ENCODE measurements around the gene NFIA.

Gene NFIA

DNA sequence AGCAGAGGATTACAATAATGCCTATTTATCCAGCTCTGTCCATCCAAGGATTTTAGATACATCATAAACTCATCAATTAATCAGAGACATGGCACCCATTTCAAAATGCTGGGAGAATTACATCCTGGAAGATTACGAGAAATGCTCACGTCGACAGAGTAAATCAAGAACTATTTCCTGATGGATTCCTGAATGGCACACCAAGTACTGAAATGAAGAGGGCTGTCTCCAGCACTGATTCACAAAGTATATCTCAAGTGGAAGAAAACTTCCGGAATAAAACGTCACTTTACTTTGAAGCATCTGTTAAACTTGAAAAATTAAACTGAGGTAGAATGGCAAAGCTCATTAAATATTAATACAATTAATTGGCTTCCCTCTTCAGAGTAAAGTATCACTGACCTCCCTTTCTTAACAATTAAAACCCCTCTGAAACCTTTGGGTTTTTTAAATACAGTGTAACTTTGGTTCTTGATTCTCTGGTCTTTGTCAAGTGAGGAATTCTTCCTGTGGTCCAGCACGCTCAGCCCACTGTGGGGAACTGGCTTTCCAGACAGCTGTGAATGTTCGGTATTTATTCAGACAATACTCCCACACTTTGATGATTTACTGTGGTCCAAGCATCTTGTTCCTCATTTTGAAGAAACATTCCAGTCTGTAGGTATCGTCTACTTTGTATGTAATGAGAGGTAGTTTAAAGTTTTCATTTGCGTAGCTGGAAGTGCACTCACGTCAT is 288.0 kb downstream of the NFIA start:
- no peak overlapping the region for H3K27ac ChIP-seq (ENCODE audit: low read depth, low read length)
- no peaks in the 10 kb centered on the region for H3K4me1 ChIP-seq (ENCODE audit: control insufficient read depth, insufficient read depth, low read length)
- no peaks in the 10 kb centered on the region for H3K36me3 ChIP-seq (ENCODE audit: control insufficient read depth, insufficient read depth, low read length)
- no peak overlapping the region for H3K9ac ChIP-seq (ENCODE audit: low read depth, low read length)
- H3K27me3 ChIP-seq (ENCODE audit: control insufficient read depth, insufficient read depth, low read length): no peaks in the 10 kb centered on the region
- no peak overlapping the region for H3K4me3 ChIP-seq (ENCODE audit: low read depth, low read length)
- no peaks in the 10 kb centered on the region for H3K9me3 ChIP-seq (ENCODE audit: control insufficient read depth, insufficient read depth, low read length)

DNA sequence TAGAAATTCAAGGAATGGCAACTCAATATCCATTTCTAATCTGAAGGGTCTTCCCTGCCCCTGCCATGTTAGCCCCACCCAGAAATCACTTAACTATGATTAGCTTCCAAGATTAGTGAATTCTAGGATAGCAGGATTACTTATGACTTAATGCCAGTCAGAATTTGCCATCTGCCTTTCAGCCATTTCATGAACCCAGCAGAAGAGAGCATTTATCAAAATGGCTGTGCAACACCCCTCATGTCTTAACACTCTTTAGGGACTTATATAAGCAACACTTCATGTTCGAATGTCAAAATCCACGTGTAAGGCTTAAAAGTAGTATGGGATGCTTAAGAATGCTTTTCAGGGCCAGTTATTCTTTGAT is 288.5 kb downstream of the NFIA start:
- H3K27me3 ChIP-seq (ENCODE audit: control insufficient read depth, insufficient read depth, low read length): no peaks in the 10 kb centered on the region
- no peaks in the 10 kb centered on the region for H3K36me3 ChIP-seq (ENCODE audit: control insufficient read depth, insufficient read depth, low read length)
- no peaks in the 10 kb centered on the region for H3K9me3 ChIP-seq (ENCODE audit: control insufficient read depth, insufficient read depth, low read length)
- no peak overlapping the region for H3K9ac ChIP-seq (ENCODE audit: low read depth, low read length)
- no peaks in the 10 kb centered on the region for H3K4me1 ChIP-seq (ENCODE audit: control insufficient read depth, insufficient read depth, low read length)
- H3K4me3 ChIP-seq (ENCODE audit: low read depth, low read length): no peak overlapping the region
- no peak overlapping the region for H3K27ac ChIP-seq (ENCODE audit: low read depth, low read length)

DNA sequence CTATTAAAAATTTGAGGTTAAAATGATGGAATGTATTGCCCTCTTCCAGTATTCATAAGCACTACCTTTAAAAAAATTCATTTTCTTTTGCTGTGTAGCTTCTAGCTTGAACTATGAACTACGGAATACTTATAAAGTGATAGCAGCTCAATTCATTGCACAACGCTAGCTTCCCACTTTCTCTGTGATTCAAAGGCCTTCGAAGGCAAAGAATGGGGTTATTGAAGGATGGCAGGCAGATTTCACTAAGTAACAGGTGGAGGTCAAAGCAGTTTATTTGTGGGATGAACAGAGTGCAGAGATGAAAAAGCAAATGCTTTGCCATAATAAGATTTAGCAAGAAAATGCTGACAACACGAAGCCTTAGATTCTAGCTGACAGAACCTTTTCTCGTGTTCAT is 290.6 kb downstream of the NFIA start:
- H3K9ac ChIP-seq (ENCODE audit: low read depth, low read length): no peak overlapping the region
- H3K9me3 ChIP-seq (ENCODE audit: control insufficient read depth, insufficient read depth, low read length): no peaks in the 10 kb centered on the region
- no peak overlapping the region for H3K27ac ChIP-seq (ENCODE audit: low read depth, low read length)
- H3K4me1 ChIP-seq (ENCODE audit: control insufficient read depth, insufficient read depth, low read length): no peaks in the 10 kb centered on the region
- H3K27me3 ChIP-seq (ENCODE audit: control insufficient read depth, insufficient read depth, low read length): no peaks in the 10 kb centered on the region
- no peak overlapping the region for H3K4me3 ChIP-seq (ENCODE audit: low read depth, low read length)
- H3K36me3 ChIP-seq (ENCODE audit: control insufficient read depth, insufficient read depth, low read length): no peaks in the 10 kb centered on the region

GRCh38 chr1:61374156-61374555 is 291.8 kb downstream of the NFIA start:
- H3K27ac ChIP-seq (ENCODE audit: low read depth, low read length): no peak overlapping the region
- H3K36me3 ChIP-seq (ENCODE audit: control insufficient read depth, insufficient read depth, low read length): no peaks in the 10 kb centered on the region
- no peak overlapping the region for H3K9ac ChIP-seq (ENCODE audit: low read depth, low read length)
- H3K9me3 ChIP-seq (ENCODE audit: control insufficient read depth, insufficient read depth, low read length): no peaks in the 10 kb centered on the region
- H3K4me1 ChIP-seq (ENCODE audit: control insufficient read depth, insufficient read depth, low read length): no peaks in the 10 kb centered on the region
- no peak overlapping the region for H3K4me3 ChIP-seq (ENCODE audit: low read depth, low read length)
- no peaks in the 10 kb centered on the region for H3K27me3 ChIP-seq (ENCODE audit: control insufficient read depth, insufficient read depth, low read length)

DNA sequence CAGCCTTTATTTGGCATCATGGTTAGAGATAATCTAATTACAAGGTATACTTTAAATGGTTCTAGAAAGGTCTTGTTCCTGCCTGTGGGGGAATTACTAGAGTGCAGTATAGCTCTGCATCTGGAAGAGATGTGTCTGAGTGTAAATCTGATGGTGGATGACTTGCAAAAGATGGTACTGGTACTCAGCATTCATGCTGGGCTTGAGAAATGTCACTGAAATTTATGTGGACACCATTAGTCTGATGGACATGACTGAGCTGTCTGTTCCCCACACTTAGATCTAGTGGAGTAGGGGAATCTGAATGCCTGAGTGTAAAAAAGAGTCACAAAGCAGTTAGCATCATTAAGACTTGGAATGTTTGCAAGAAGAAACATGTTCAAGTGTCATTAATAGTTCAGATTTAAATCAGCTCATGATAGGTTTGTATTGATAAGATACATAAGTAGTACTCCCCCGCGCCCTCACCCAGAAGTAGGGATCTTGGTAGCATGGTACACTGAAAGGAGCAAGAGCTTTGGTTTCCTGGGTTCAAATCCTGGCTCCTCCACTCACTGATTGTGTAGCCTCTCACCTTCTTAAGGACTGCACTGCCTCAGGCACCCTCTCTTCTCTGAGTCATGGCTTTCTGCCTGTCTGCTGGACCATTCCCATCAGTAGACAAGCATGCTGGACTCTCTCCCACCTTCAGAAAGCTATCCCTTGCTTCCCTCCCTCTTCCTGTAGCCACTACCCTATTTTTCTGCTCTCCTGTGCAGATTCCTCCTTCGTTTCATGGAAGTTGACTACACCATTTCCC is 292.9 kb downstream of the NFIA start:
- Histone ChIP-seq H3K9ac (ENCODE audit: low read depth, low read length) (no peak overlapping the region), H3K27ac (ENCODE audit: low read depth, low read length) (no peak overlapping the region), H3K4me1 (ENCODE audit: control insufficient read depth, insufficient read depth, low read length) (no peaks in the 10 kb centered on the region), H3K27me3 (ENCODE audit: control insufficient read depth, insufficient read depth, low read length) (no peaks in the 10 kb centered on the region), H3K4me3 (ENCODE audit: low read depth, low read length) (no peak overlapping the region), H3K36me3 (ENCODE audit: control insufficient read depth, insufficient read depth, low read length) (no peaks in the 10 kb centered on the region), H3K9me3 (ENCODE audit: control insufficient read depth, insufficient read depth, low read length) (no peaks in the 10 kb centered on the region)

GRCh38 chr1:61376151-61376550 is 293.8 kb downstream of the NFIA start:
- Histone ChIP-seq H3K9me3 (ENCODE audit: control insufficient read depth, insufficient read depth, low read length) (no peaks in the 10 kb centered on the region), H3K4me3 (ENCODE audit: low read depth, low read length) (no peak overlapping the region), H3K36me3 (ENCODE audit: control insufficient read depth, insufficient read depth, low read length) (no peaks in the 10 kb centered on the region), H3K27me3 (ENCODE audit: control insufficient read depth, insufficient read depth, low read length) (no peaks in the 10 kb centered on the region), H3K27ac (ENCODE audit: low read depth, low read length) (no peak overlapping the region), H3K4me1 (ENCODE audit: control insufficient read depth, insufficient read depth, low read length) (no peaks in the 10 kb centered on the region), H3K9ac (ENCODE audit: low read depth, low read length) (no peak overlapping the region)

- Histone ChIP-seq H3K36me3 (ENCODE audit: control insufficient read depth, insufficient read depth, low read length) (no peaks in the 10 kb centered on the region), H3K4me3 (ENCODE audit: low read depth, low read length) (no peak overlapping the region), H3K27ac (ENCODE audit: low read depth, low read length) (no peak overlapping the region), H3K27me3 (ENCODE audit: control insufficient read depth, insufficient read depth, low read length) (no peaks in the 10 kb centered on the region), H3K9me3 (ENCODE audit: control insufficient read depth, insufficient read depth, low read length) (no peaks in the 10 kb centered on the region), H3K4me1 (ENCODE audit: control insufficient read depth, insufficient read depth, low read length) (no peaks in the 10 kb centered on the region), H3K9ac (ENCODE audit: low read depth, low read length) (no peak overlapping the region)
These were observed 295.0 kb downstream of the NFIA start for GRCh38 chr1:61377242-61377958.

GRCh38 chr1:61378494-61379180 is 296.3 kb downstream of the NFIA start:
- no peaks in the 10 kb centered on the region for H3K4me1 ChIP-seq (ENCODE audit: control insufficient read depth, insufficient read depth, low read length)
- H3K9me3 ChIP-seq (ENCODE audit: control insufficient read depth, insufficient read depth, low read length): no peaks in the 10 kb centered on the region
- H3K27me3 ChIP-seq (ENCODE audit: control insufficient read depth, insufficient read depth, low read length): no peaks in the 10 kb centered on the region
- H3K36me3 ChIP-seq (ENCODE audit: control insufficient read depth, insufficient read depth, low read length): no peaks in the 10 kb centered on the region
- H3K27ac ChIP-seq (ENCODE audit: low read depth, low read length): no peak overlapping the region
- H3K9ac ChIP-seq (ENCODE audit: low read depth, low read length): no peak overlapping the region
- H3K4me3 ChIP-seq (ENCODE audit: low read depth, low read length): no peak overlapping the region

DNA sequence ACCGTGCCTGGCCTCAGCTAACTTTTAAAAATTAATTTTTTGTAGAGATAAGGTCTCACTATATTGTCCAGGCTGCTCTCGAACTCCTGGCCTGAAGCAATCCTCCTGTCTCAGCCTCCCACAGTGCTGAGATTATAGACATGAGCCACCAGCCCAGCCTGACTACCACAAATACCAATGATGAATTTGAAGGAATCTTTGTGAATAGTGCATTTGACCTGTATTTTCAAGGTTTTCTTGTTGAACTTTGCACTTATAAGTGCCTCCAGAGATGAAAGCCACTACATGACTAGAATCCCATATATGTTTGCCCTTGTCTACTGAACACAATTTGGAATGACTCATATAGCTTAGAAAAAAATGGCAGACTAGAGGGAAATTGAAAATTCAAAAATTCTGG is 297.3 kb downstream of the NFIA start:
- no peaks in the 10 kb centered on the region for H3K36me3 ChIP-seq (ENCODE audit: control insufficient read depth, insufficient read depth, low read length)
- H3K9me3 ChIP-seq (ENCODE audit: control insufficient read depth, insufficient read depth, low read length): no peaks in the 10 kb centered on the region
- H3K4me1 ChIP-seq (ENCODE audit: control insufficient read depth, insufficient read depth, low read length): no peaks in the 10 kb centered on the region
- H3K27ac ChIP-seq (ENCODE audit: low read depth, low read length): no peak overlapping the region
- no peak overlapping the region for H3K9ac ChIP-seq (ENCODE audit: low read depth, low read length)
- H3K27me3 ChIP-seq (ENCODE audit: control insufficient read depth, insufficient read depth, low read length): no peaks in the 10 kb centered on the region
- H3K4me3 ChIP-seq (ENCODE audit: low read depth, low read length): no peak overlapping the region

DNA sequence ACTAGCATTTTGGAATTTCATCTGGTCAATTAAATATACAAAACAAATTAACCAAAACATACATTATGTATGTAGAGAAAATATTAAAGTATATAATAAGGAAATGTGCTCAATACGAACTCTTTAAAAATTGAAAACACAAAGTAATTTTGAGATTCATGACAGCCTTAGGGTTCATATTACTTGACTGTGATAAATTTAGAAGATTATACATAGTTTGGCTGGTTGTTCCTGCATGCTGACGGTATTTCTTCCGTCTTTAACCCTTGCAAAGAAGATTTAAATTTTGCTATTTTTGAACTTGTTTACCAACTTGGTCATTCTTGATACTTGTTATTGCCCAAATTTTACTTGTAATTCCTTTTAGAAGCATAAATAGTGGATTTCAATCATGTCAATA is 298.2 kb downstream of the NFIA start:
- Histone ChIP-seq H3K36me3 (ENCODE audit: control insufficient read depth, insufficient read depth, low read length) (no peaks in the 10 kb centered on the region), H3K27me3 (ENCODE audit: control insufficient read depth, insufficient read depth, low read length) (no peaks in the 10 kb centered on the region), H3K27ac (ENCODE audit: low read depth, low read length) (no peak overlapping the region), H3K9me3 (ENCODE audit: control insufficient read depth, insufficient read depth, low read length) (no peaks in the 10 kb centered on the region), H3K4me3 (ENCODE audit: low read depth, low read length) (no peak overlapping the region), H3K9ac (ENCODE audit: low read depth, low read length) (no peak overlapping the region), H3K4me1 (ENCODE audit: control insufficient read depth, insufficient read depth, low read length) (no peaks in the 10 kb centered on the region)
